GM23248 (cell line): ENCODE results near the gene DAB2IP. TPM values are rescaled to one million over a fixed set of nuclear protein-coding genes. Genes with fewer than 3 reads are reported as not detected.

Experiments
- DNase-seq: peaks from one replicate; pipeline ENCODE4 v3.0.0-alpha.2; 2015
- H2AFZ ChIP-seq: fragments of 200-600 bp; sonication (generic); 2 replicates; pipeline ENCODE4 v1.6.1; 2016; ENCODE audit warnings: antibody characterized with exemption
- H3F3A ChIP-seq: fragments of 200-600 bp; sonication (generic); 2 replicates; pipeline ENCODE4 v1.6.1; 2016; ENCODE audit warnings: mild to moderate bottlenecking, antibody characterized with exemption, mixed run types; ENCODE audit not compliant: insufficient read depth
- H3K27ac ChIP-seq: fragments of 200-600 bp; sonication (generic); 2 replicates; pipeline ENCODE4 v1.5.1; 2016; ENCODE audit warnings: mild to moderate bottlenecking
- H3K27me3 ChIP-seq: fragments of 200-600 bp; sonication (generic); replicated peaks from 2 replicates; pipeline ENCODE4 v1.6.1; 2016; ENCODE audit warnings: mild to moderate bottlenecking; ENCODE audit not compliant: insufficient read depth
- H3K36me3 ChIP-seq: fragments of 200-600 bp; sonication (generic); 2 replicates; pipeline ENCODE4 v1.6.1; 2016; ENCODE audit warnings: low read depth, mild to moderate bottlenecking
- H3K4me1 ChIP-seq: fragments of 200-600 bp; sonication (generic); 2 replicates; pipeline ENCODE4 v1.6.1; 2016; ENCODE audit warnings: mild to moderate bottlenecking; ENCODE audit not compliant: insufficient read depth
- H3K4me2 ChIP-seq: fragments of 200-600 bp; sonication (generic); one replicate; pipeline ENCODE4 v1.6.1; 2016; ENCODE audit warnings: mild to moderate bottlenecking; ENCODE audit not compliant: unreplicated experiment
- H3K4me3 ChIP-seq: fragments of 200-600 bp; sonication (generic); 2 replicates; pipeline ENCODE4 v1.5.1; 2016; ENCODE audit warnings: mild to moderate bottlenecking
- H3K79me2 ChIP-seq: fragments of 200-600 bp; sonication (generic); 2 replicates; pipeline ENCODE4 v1.6.1; 2016; ENCODE audit warnings: mild to moderate bottlenecking; ENCODE audit not compliant: insufficient read depth
- H3K9ac ChIP-seq: fragments of 200-600 bp; sonication (generic); 2 replicates; pipeline ENCODE4 v1.6.1; 2016; ENCODE audit warnings: mild to moderate bottlenecking
- H3K9me2 ChIP-seq: fragments of 200-600 bp; sonication (generic); 2 replicates; pipeline ENCODE4 v1.6.1; 2016; ENCODE audit warnings: mixed run types, mild to moderate bottlenecking, moderate library complexity; ENCODE audit not compliant: insufficient read depth
- H3K9me3 ChIP-seq: fragments of 200-600 bp; sonication (generic); one replicate; pipeline ENCODE4 v1.6.1; 2017; ENCODE audit warnings: low read depth
- H4K20me1 ChIP-seq: fragments of 200-600 bp; sonication (generic); 2 replicates; pipeline ENCODE4 v1.6.0; 2016; ENCODE audit not compliant: insufficient read depth
- EZH2 ChIP-seq: fragments of 200-600 bp; sonication (generic); IDR thresholded peaks from 2 replicates; pipeline ENCODE4 v1.6.1; 2018; ENCODE audit warnings: antibody characterized with exemption, mild to moderate bottlenecking; ENCODE audit not compliant: insufficient read depth, poor library complexity, severe bottlenecking
- EZH2phosphoT487 ChIP-seq: fragments of 200-600 bp; sonication (generic); IDR thresholded peaks from 2 replicates; pipeline ENCODE4 v1.6.1; 2018; ENCODE audit warnings: antibody characterized with exemption, moderate library complexity, mild to moderate bottlenecking, low read depth; ENCODE audit not compliant: insufficient read depth
- WGBS, 2 experiments: methylation state at CpG; one replicate each; pipeline ENCODE4 v1.1.6; 2015 to 2017; ENCODE audit warnings: low lambda C conversion rate in 2 of 2, low coverage in 1 of 2; ENCODE audit errors: missing lambda C conversion rate in 2 of 2; 5-methylcytosine and 5-hydroxymethylcytosine counted together
- in situ Hi-C: fragments of 300-500 bp; cut with MboI; formaldehyde crosslinking; loops from 2 replicates; pipeline ENCODE4 v1.15.0; 2020
- polyA plus RNA-seq: library from polyadenylated mRNA; unstranded; fragments of >200 nt; fragmentation: Nextera tagmentation; extraction: Ambion mirVana; gene quantifications from 2 replicates; pipeline ENCODE4 v1.2.1, GENCODE V29; 2016
- total RNA-seq: library from RNA; depleted of rRNA; stranded (reverse); fragments of >200 nt; shearing (Covaris generic); gene quantifications from 2 replicates; pipeline ENCODE4 v1.2.3, GENCODE V29; 2014

The DAB2IP gene
- total and polyA plus RNA-seq, 2 experiments from 2014 or later, result 2.6 to 19.7 TPM

- Histone ChIP-seq H3K27me3 (no peaks in the 10 kb centered on the region), H3K4me3 (no peak overlapping the region), H3F3A (no peaks in the 10 kb centered on the region), H3K9ac (no peak overlapping the region), H3K27ac (no peak overlapping the region), H3K79me2 (no peaks in the 10 kb centered on the region), H3K9me2 (no peaks in the 10 kb centered on the region), H4K20me1 (no peaks in the 10 kb centered on the region), H2AFZ (no peak overlapping the region), H3K4me2 (no peak overlapping the region), H3K4me1 (no peaks in the 10 kb centered on the region), H3K36me3 (no peaks in the 10 kb centered on the region), H3K9me3 (no peaks in the 10 kb centered on the region)
- TF ChIP-seq EZH2, result no peak
- no peak for TF ChIP-seq EZH2phosphoT487
- in situ Hi-C loops, result loop anchor here (5.0 to 10.0 kb wide), 2 partner anchors 138 to 320 kb away; no protein-coding TSS in a partner anchor
- WGBS, 2 experiments, result 64 to 66% methylated on average over 14 of the region's 14 CpGs
- no peak for DNase-seq
These were observed 33.8 kb downstream of the DAB2IP start for GRCh38 chr9:121685146-121685794.

DNA sequence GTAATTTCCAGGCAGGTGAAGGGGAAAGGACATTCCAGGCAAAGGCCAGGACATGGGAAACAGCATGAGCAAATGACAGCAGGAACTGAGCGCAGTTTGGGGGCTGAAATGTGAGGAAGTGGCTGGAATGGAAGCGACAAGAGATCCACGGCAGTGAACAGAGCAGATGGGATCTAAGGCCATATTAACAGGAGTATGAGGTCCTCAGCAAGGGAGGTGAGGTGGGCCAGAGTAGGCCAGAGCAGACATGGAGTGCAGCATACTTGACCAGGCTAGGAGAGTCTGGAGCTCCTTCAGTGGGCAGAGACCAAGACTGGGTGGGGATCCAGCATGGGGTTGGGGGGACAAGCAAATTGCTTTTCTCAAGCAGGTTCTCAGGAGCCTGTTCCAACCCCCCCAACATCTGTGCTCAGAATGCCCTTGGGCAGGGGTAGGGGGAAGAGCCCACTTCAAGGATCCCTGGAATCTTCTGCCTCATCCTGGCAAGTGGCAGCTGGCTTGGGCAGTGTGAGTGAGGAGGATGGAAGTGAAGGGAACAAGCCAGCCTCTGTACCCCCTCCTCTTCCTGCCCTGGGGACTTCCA is 34.5 kb downstream of the DAB2IP start:
- in situ Hi-C loops, result loop anchor here (5.0 to 10.0 kb wide), 2 partner anchors 139 to 319 kb away; no protein-coding TSS in a partner anchor
- H3K27me3 ChIP-seq, result no peaks in the 10 kb centered on the region
- no peaks in the 10 kb centered on the region for H3K9me3 ChIP-seq
- no peak overlapping the region for H3K9ac ChIP-seq
- H3F3A ChIP-seq, result no peaks in the 10 kb centered on the region
- no peaks in the 10 kb centered on the region for H3K4me1 ChIP-seq
- no peak for DNase-seq
- WGBS, 2 experiments, result 79 to 82% methylated on average over 3 of the region's 3 CpGs
- H3K4me3 ChIP-seq, result no peak overlapping the region
- no peak for TF ChIP-seq EZH2phosphoT487
- no peak for TF ChIP-seq EZH2
- H3K79me2 ChIP-seq, result no peaks in the 10 kb centered on the region
- H3K36me3 ChIP-seq, result no peaks in the 10 kb centered on the region
- H3K9me2 ChIP-seq, result no peaks in the 10 kb centered on the region
- H3K4me2 ChIP-seq, result no peak overlapping the region
- no peak overlapping the region for H2AFZ ChIP-seq
- no peaks in the 10 kb centered on the region for H4K20me1 ChIP-seq
- no peak overlapping the region for H3K27ac ChIP-seq

DNA sequence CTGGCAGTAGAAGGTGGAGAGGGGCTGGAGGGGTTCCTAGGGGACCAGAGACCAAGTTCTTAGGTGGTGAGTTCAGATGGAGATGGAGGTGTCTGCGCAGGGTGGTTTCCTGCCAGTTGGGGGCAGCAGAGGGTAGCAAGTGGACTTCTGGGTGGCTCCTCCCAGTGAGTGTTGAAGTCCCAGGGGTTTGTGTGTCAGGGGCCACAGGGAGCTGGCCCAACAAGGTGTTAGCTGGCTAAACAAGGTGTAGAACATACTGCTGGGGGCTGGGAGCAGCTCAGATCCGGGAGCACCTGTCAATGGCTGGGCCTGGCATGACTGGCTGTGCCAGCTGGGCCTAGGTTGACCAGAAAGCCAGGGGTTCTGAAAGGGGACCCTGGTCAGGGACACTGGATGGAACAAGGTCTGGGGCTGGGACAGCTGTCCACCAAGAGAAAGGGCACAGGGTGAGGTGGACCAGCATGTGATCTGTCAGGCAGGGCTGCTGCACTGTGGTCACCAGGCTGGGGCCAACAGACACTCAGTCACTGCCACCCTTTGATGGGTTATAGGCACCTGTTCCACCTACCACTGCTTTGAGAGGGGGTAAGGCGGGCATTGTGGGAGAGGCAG is 35.6 kb downstream of the DAB2IP start:
- no peak overlapping the region for H3K27ac ChIP-seq
- H3K9me2 ChIP-seq, result no peaks in the 10 kb centered on the region
- no peak overlapping the region for H2AFZ ChIP-seq
- H3K79me2 ChIP-seq, result no peaks in the 10 kb centered on the region
- no peak overlapping the region for H3K4me3 ChIP-seq
- H3K36me3 ChIP-seq, result no peaks in the 10 kb centered on the region
- H3K9me3 ChIP-seq, result no peaks in the 10 kb centered on the region
- peaks cover 7% of the 10 kb centered on the region for H3F3A ChIP-seq
- no peaks in the 10 kb centered on the region for H3K4me1 ChIP-seq
- no peak overlapping the region for H3K4me2 ChIP-seq
- TF ChIP-seq EZH2, result no peak
- TF ChIP-seq EZH2phosphoT487, result no peak
- H3K9ac ChIP-seq, result no peak overlapping the region
- 27 to 38% methylated on average over 3 of the region's 3 CpGs for WGBS, 2 experiments
- no peaks in the 10 kb centered on the region for H3K27me3 ChIP-seq
- H4K20me1 ChIP-seq, result no peaks in the 10 kb centered on the region
- peak; percentile 78 for DNase-seq
- in situ Hi-C loops, result loop anchor here (5.0 to 10.0 kb wide), 2 partner anchors 140 to 318 kb away; no protein-coding TSS in a partner anchor

- Histone ChIP-seq H3K9me2 (no peaks in the 10 kb centered on the region), H4K20me1 (no peaks in the 10 kb centered on the region), H3K4me3 (no peak overlapping the region), H3K4me1 (peaks cover 9% of the 10 kb centered on the region; the same call in 1 of the 2 replicates), H3K36me3 (no peaks in the 10 kb centered on the region), H2AFZ (no peak overlapping the region), H3F3A (peaks cover 17% of the 10 kb centered on the region), H3K27ac (no peak overlapping the region), H3K9ac (no peak overlapping the region), H3K79me2 (no peaks in the 10 kb centered on the region), H3K27me3 (no peaks in the 10 kb centered on the region), H3K9me3 (no peaks in the 10 kb centered on the region), H3K4me2 (no peak overlapping the region)
- no peak for DNase-seq
- 74 to 82% methylated on average over 12 of the region's 12 CpGs for WGBS, 2 experiments
- TF ChIP-seq EZH2phosphoT487, result no peak
- no peak for TF ChIP-seq EZH2
- in situ Hi-C loops, result loop anchor here (5.0 to 10.0 kb wide), 2 partner anchors 141 to 317 kb away; no protein-coding TSS in a partner anchor
These were observed 36.8 kb downstream of the DAB2IP start for GRCh38 chr9:121688146-121688680.
